C4-2B (cell line): Measurements from ENCODE around the gene ME3.

Experiments used
- H3K27ac ChIP-seq: fragments of 450-650 bp; 2 replicates; pipeline ENCODE4 v1.5.1; 2017
- ZFX ChIP-seq: fragments of 450-650 bp; IDR thresholded peaks from 2 replicates; pipeline ENCODE4 v1.6.1; 2017
- TF ChIP-seq, protein P1 (sequence below): fragments of 450-650 bp; conservative IDR thresholded peaks from 2 replicates; pipeline ENCODE4 v1.5.1; 2017; ENCODE audit warnings: mild to moderate bottlenecking

ME3 gene

DNA sequence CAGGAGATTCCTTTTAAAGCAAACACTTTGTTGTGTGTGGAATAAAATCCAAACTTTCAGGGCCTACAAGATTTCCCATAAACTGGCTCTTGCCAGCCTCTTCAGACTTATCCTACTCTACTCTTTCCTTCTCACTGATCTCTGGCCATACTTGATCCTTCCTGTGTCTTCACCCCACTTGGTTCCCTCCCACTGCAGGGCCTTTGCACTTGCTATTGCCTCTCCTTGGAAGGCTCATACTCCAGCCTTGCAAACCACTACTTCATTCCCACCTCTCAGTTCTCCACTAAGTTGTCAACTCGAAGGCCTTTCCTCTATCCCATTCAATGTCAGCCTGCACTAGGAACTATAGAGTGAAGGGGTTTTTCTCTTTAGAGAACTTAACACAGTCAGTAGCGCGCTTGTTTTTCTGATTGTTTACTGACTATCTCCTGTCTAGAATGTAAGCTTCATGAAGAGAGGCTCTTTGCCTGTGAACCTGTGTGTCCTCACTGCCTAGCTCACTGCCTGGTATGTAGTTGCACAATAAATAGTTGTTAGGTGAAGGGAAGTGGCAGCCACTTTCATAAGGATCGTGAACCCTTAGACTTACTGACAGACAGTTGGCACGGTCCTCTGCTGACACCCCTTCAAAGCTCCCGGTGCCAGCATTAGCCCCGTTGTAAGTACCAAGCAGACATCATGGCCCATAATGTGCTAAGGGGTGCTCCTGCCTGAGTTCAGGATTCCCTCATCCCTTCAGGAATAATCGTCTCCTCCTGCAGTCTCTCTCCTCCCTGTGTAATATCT, 833 bp upstream of the ME3 start:
- no peak for TF ChIP-seq ZFX
- H3K27ac ChIP-seq = peak overlapping the region; percentile 30; the same call in 1 of the 2 replicates

GRCh38 chr11:86671531-86672006, 847 bp downstream of the ME3 start:
- TF ChIP-seq, protein P1, sequence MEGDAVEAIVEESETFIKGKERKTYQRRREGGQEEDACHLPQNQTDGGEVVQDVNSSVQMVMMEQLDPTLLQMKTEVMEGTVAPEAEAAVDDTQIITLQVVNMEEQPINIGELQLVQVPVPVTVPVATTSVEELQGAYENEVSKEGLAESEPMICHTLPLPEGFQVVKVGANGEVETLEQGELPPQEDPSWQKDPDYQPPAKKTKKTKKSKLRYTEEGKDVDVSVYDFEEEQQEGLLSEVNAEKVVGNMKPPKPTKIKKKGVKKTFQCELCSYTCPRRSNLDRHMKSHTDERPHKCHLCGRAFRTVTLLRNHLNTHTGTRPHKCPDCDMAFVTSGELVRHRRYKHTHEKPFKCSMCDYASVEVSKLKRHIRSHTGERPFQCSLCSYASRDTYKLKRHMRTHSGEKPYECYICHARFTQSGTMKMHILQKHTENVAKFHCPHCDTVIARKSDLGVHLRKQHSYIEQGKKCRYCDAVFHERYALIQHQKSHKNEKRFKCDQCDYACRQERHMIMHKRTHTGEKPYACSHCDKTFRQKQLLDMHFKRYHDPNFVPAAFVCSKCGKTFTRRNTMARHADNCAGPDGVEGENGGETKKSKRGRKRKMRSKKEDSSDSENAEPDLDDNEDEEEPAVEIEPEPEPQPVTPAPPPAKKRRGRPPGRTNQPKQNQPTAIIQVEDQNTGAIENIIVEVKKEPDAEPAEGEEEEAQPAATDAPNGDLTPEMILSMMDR = no peak
- no peak for TF ChIP-seq ZFX
- no peak overlapping the region for H3K27ac ChIP-seq

DNA sequence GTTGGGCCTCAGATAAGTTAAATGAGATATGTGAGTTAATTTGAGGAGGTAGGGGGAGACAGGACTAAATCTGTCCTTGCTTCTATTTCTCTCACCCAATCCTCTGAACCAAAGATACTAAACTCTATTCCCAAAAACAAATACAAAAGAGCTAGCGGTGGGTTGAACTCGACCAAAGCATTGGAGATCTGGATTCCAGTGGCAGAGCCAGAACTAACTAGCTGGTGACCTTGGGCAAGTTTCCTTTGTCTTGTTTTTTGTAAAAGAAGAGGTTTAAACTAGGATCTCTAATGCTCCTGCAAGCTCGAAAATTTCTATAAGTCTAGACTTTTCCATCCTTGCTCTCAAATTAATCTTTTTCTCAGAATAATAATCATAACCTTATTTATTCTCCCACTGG, 1.5 kb downstream of the ME3 start:
- TF ChIP-seq ZFX = no peak
- TF ChIP-seq, protein P1 = no peak
- H3K27ac ChIP-seq = no peak overlapping the region

GRCh38 chr11:86670181-86670580, 2.2 kb downstream of the ME3 start:
- no peak overlapping the region for H3K27ac ChIP-seq
- TF ChIP-seq, protein P1 = no peak
- TF ChIP-seq ZFX = no peak

- H3K27ac ChIP-seq = no peak overlapping the region
- no peak for TF ChIP-seq ZFX
- TF ChIP-seq, protein P1 = no peak
These were observed 3.0 kb downstream of the ME3 start for GRCh38 chr11:86669424-86669823.

- H3K27ac ChIP-seq = no peak overlapping the region
- no peak for TF ChIP-seq ZFX
- TF ChIP-seq, protein P1 = no peak
These were observed 3.5 kb downstream of the ME3 start for GRCh38 chr11:86668929-86669328.

GRCh38 chr11:86666193-86666592, 6.2 kb downstream of the ME3 start:
- no peak overlapping the region for H3K27ac ChIP-seq
- no peak for TF ChIP-seq ZFX
- TF ChIP-seq, protein P1 = no peak

GRCh38 chr11:86664930-86665329, 7.5 kb downstream of the ME3 start:
- no peak overlapping the region for H3K27ac ChIP-seq
- no peak for TF ChIP-seq ZFX
- TF ChIP-seq, protein P1 = no peak
